Measurements from ENCODE around the gene OLFM1. TPM values are rescaled to one million over a fixed set of nuclear protein-coding genes. Genes with fewer than 3 reads are reported as not detected.

The OLFM1 gene
- polyA plus RNA-seq, 10 donors: 3.0 to 8.6 (median 5.4) TPM

- no peak for DNase-seq
Measured at GRCh38 chr9:135088979-135089847, 1.7 kb downstream of the OLFM1 start.

GRCh38 chr9:135090081-135090480 is 2.6 kb downstream of the OLFM1 start:
- no peak for DNase-seq

- DNase-seq: no peak
Measured at GRCh38 chr9:135090547-135090946, 3.1 kb downstream of the OLFM1 start.

- DNase-seq: no peak
Measured at GRCh38 chr9:135091545-135091944, 4.1 kb downstream of the OLFM1 start.

GRCh38 chr9:135093111-135093510 is 5.6 kb downstream of the OLFM1 start:
- no peak for DNase-seq

- no peak for DNase-seq
Measured at GRCh38 chr9:135093911-135094584, 6.6 kb downstream of the OLFM1 start.

GRCh38 chr9:135095470-135096407 is 8.3 kb downstream of the OLFM1 start:
- no peak for DNase-seq

- no peak for DNase-seq
Measured at GRCh38 chr9:135096408-135096895, 9.0 kb downstream of the OLFM1 start.

GRCh38 chr9:135098400-135099105 is 11.1 kb downstream of the OLFM1 start:
- peak; percentile 18 to 67 (median 35) for DNase-seq

- DNase-seq: no peak
Measured at GRCh38 chr9:135099574-135099973, 12.1 kb downstream of the OLFM1 start.

GRCh38 chr9:135100241-135100681 is 12.8 kb downstream of the OLFM1 start:
- no peak for DNase-seq

- no peak for DNase-seq
Measured at GRCh38 chr9:135100725-135101410, 13.4 kb downstream of the OLFM1 start.

- no peak for DNase-seq
Measured at GRCh38 chr9:135101486-135101885, 14.0 kb downstream of the OLFM1 start.

GRCh38 chr9:135101926-135102325 is 14.5 kb downstream of the OLFM1 start:
- no peak for DNase-seq

GRCh38 chr9:135102331-135102730 is 14.9 kb downstream of the OLFM1 start:
- no peak for DNase-seq

- DNase-seq: peak; percentile 15 to 42 (median 38)
Measured at GRCh38 chr9:135103001-135103446, 15.6 kb downstream of the OLFM1 start.

GRCh38 chr9:135103931-135104639 is 16.6 kb downstream of the OLFM1 start:
- no peak for DNase-seq

- no peak for DNase-seq
Measured at GRCh38 chr9:135104761-135105160, 17.3 kb downstream of the OLFM1 start.

GRCh38 chr9:135105211-135105745 is 17.8 kb downstream of the OLFM1 start:
- no peak for DNase-seq
